Progenitor cell of endocrine pancreas (in vitro differentiated cells): ENCODE results near the gene PRDM16. TPM values are rescaled to one million over a fixed set of nuclear protein-coding genes. Genes with fewer than 3 reads are reported as not detected.
A peak's percentile ranks its signal among the peaks of the same experiment; 100 is the strongest.

ENCODE experiments used
- DNase-seq: peaks from one replicate; pipeline ENCODE4 v3.0.0; 2021; ENCODE audit warnings: low spot score; ENCODE audit not compliant: unreplicated experiment
- H3K27ac Mint-ChIP-seq: 2 replicates; pipeline ENCODE4 v1.8.0; 2021; ENCODE audit warnings: mild to moderate bottlenecking, moderate library complexity, mixed read lengths
- H3K27me3 Mint-ChIP-seq: 2 replicates; pipeline ENCODE4 v1.8.0; 2021; ENCODE audit warnings: mixed read lengths
- H3K36me3 Mint-ChIP-seq: 2 replicates; pipeline ENCODE4 v1.8.0; 2022; ENCODE audit warnings: mixed read lengths; ENCODE audit not compliant: insufficient read depth
- H3K4me1 Mint-ChIP-seq: 2 replicates; pipeline ENCODE4 v1.8.0; 2021; ENCODE audit warnings: low read depth, mixed read lengths
- H3K4me3 Mint-ChIP-seq: 2 replicates; pipeline ENCODE4 v1.8.0; 2021; ENCODE audit warnings: low read depth, mild to moderate bottlenecking, moderate library complexity, mixed read lengths
- H3K9me3 Mint-ChIP-seq: 2 replicates; pipeline ENCODE4 v1.8.0; 2021; ENCODE audit warnings: low read depth, mixed read lengths
- total RNA-seq: library from RNA; stranded (reverse); gene quantifications from 2 replicates; pipeline ENCODE4 v1.2.1, GENCODE V29; 2021
- TF ChIP-seq, protein P1 (sequence below): fragments of 200-600 bp; sonication (generic); IDR thresholded peaks from one replicate; pipeline ENCODE4 v1.5.0; 2021; ENCODE audit warnings: antibody characterized with exemption, mild to moderate bottlenecking; ENCODE audit not compliant: unreplicated experiment

PRDM16 gene
- total RNA-seq, 1 donor from 2014 or later: 69.1 TPM

DNA sequence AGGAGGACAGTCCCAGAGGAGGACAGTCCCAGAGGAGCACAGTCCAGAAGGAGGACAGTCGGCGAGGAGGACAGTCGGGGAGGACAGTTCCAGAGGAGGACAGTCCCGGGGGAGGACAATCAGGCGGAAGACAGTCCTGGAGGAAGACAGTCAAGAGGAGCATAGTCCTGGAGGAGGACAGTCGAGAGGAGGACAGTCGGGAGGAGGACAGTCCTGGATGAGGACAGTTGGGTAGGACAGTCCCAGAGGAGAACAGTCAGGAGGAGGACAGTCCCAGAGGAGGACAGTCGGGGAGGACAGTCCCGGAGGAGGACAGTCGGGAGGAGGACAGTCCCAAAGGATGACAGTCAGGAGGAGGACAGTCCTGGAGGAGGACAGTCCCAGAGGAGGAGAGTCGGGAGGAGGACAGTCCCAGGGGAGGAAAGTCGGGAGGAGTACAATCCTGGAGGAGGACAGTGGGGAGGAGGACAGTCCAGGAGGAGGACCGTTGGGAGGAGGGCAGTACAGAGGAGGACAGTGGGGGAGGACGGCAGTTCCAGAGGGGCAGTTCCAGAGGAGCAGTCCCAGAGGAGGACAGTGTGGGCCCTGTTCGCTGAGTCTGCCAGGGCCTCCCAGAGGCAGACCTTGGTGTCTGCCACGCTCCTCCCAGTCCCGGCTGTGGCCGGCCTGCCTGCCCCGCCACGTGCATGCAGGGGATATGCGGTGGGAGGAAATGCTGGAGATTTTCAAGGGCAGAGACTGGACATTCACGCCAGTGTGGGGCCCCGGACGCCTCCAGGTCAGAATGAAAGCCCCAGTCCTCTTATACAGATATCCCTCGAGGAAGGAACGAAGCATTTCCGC lies 201.6 kb downstream of the PRDM16 start:
- DNase-seq: no peak
- Mint-ChIP-seq H3K9me3 (no peaks in the 10 kb centered on the region), H3K27ac (no peak overlapping the region), H3K27me3 (no peaks in the 10 kb centered on the region), H3K4me3 (no peak overlapping the region), H3K4me1 (peaks cover 21% of the 10 kb centered on the region), H3K36me3 (no peaks in the 10 kb centered on the region)
- TF ChIP-seq, protein P1, sequence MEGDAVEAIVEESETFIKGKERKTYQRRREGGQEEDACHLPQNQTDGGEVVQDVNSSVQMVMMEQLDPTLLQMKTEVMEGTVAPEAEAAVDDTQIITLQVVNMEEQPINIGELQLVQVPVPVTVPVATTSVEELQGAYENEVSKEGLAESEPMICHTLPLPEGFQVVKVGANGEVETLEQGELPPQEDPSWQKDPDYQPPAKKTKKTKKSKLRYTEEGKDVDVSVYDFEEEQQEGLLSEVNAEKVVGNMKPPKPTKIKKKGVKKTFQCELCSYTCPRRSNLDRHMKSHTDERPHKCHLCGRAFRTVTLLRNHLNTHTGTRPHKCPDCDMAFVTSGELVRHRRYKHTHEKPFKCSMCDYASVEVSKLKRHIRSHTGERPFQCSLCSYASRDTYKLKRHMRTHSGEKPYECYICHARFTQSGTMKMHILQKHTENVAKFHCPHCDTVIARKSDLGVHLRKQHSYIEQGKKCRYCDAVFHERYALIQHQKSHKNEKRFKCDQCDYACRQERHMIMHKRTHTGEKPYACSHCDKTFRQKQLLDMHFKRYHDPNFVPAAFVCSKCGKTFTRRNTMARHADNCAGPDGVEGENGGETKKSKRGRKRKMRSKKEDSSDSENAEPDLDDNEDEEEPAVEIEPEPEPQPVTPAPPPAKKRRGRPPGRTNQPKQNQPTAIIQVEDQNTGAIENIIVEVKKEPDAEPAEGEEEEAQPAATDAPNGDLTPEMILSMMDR: no peak

DNA sequence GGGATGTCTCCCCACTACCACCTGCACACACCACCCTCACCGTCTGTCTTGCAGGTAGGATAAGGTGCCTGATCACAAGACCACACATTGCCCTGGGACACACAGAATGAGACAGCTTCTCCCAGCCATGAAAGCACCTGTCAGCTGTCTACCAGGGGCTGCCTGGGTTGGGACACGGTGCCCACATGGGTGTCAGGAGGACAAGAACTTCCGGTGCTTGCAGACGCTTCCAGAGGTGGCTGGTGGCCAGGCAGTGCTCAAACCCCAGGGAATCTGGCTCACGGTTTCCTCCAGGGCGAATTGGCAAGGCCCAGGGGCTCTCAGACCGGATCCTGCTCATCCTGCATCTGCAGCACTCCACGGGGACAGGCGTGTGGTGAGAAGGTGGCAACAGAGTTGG lies 202.9 kb downstream of the PRDM16 start:
- Mint-ChIP-seq H3K27me3 (no peaks in the 10 kb centered on the region), H3K9me3 (no peaks in the 10 kb centered on the region)
- TF ChIP-seq, protein P1: no peak

DNA sequence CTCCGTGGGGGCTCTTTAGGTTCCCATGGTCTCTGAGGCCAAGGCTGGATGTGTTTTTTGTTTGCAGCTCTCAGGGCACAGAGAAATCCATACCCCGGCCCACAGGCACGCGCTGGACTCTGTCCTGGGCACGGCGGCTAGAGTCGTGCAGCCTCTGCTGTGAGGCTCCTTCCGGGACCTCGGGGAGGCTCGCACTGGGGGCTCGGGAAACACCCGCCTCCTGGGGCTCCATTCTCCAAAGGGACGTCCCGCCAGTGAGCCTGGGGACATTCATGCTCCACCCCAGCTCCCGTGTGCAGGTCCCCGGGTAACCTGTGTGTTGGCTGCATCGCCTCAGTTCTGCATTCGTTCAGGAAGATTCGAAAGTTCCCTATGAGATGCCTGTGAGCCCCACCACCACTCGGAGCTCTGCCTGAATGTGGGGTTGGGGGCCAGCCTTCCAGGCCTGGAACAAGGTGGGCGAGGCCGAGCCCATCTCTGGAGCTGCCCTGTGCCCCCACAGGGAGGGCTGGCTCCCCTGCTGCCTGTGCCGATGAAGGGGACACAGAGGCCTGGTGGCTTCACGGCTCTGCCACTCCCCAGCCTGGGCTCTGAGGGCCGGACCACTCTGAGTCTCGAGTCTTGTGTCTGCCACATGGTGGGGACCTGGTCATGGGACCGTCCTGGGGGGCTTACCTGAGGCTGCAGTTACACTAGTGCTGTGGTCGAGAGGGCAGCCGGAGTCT lies 203.5 kb downstream of the PRDM16 start:
- TF ChIP-seq, protein P1: no peak
- DNase-seq: no peak
- H3K27ac Mint-ChIP-seq: peak overlapping the region; percentile 83
- H3K9me3 Mint-ChIP-seq: no peaks in the 10 kb centered on the region
- H3K4me3 Mint-ChIP-seq: no peak overlapping the region
- peaks cover 1% of the 10 kb centered on the region for H3K36me3 Mint-ChIP-seq
- peaks cover 24% of the 10 kb centered on the region for H3K4me1 Mint-ChIP-seq
- H3K27me3 Mint-ChIP-seq: no peaks in the 10 kb centered on the region

More for the DNA sequence above, 202.9 kb downstream of the PRDM16 start:
- H3K27ac Mint-ChIP-seq: no peak overlapping the region
- peaks cover 1% of the 10 kb centered on the region for H3K36me3 Mint-ChIP-seq
- no peak for DNase-seq
- peaks cover 22% of the 10 kb centered on the region for H3K4me1 Mint-ChIP-seq
- no peak overlapping the region for H3K4me3 Mint-ChIP-seq

DNA sequence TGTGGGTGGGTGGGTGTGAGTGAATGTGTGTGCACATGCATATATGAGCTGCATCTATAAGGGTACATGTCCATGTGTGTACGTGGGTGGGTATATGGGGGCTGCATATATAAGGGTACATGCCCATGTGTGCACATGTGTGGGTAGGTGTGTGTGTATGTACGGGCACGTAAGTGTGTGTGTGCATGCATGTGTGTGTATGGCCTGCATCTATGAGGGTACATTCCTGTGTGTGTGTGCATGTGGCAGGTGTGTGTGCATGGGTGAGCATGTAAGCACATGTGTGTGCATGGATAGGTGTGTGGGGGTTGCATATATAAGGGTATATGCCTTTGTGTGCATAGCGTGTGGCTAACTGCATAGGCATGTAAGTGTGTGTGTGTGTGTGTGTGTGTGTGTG lies 204.4 kb downstream of the PRDM16 start:
- H3K4me3 Mint-ChIP-seq: no peak overlapping the region
- no peak for DNase-seq
- H3K4me1 Mint-ChIP-seq: peaks cover 20% of the 10 kb centered on the region
- peaks cover 1% of the 10 kb centered on the region for H3K36me3 Mint-ChIP-seq
- no peaks in the 10 kb centered on the region for H3K9me3 Mint-ChIP-seq
- TF ChIP-seq, protein P1: no peak
- H3K27me3 Mint-ChIP-seq: no peaks in the 10 kb centered on the region
- H3K27ac Mint-ChIP-seq: no peak overlapping the region

DNA sequence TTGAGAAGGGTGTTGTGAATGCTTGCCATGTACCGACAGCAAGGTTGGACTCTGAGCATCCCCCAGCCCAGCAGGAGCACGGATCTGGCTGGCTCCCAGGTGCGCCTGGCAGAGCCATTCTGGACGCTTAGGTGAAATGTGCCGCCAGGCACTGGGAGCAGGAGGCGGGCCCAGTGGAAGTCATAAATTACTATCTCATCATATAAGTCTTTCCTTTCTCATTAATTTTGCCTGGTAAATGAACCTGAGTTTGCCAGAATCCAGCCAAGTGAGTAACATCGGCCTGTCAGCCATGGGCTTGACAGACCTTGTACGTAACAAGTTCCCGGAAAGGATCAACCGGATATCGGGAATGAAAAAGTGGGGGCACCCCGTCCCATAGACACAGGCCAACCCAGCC lies 206.0 kb downstream of the PRDM16 start:
- H3K27ac Mint-ChIP-seq: peak overlapping the region; percentile 67
- no peak overlapping the region for H3K4me3 Mint-ChIP-seq
- no peak for DNase-seq
- H3K36me3 Mint-ChIP-seq: peaks cover 1% of the 10 kb centered on the region
- TF ChIP-seq, protein P1: no peak
- peaks cover 25% of the 10 kb centered on the region for H3K4me1 Mint-ChIP-seq
- no peaks in the 10 kb centered on the region for H3K9me3 Mint-ChIP-seq
- H3K27me3 Mint-ChIP-seq: no peaks in the 10 kb centered on the region
